ENCODE results near the gene PPP1R1A.

Gene PPP1R1A

GRCh38 chr12:54588110-54588889, at the start of gene PPP1R1A:
Gene PPP1R1A (minus strand): TSS chr12:54588659. CDS start chr12:54588488, 171 bp downstream.
- no peak for DNase-seq

- DNase-seq, result no peak
These were observed 46.3 kb upstream of the PPP1R1A start, which contains the start of gene LACRT for GRCh38 chr12:54634795-54635194. Gene LACRT (minus strand): TSS chr12:54634895. CDS start chr12:54634841, 54 bp downstream.

GRCh38 chr12:54631988-54632728, 43.7 kb upstream of the PPP1R1A start:
- DNase-seq, result no peak

GRCh38 chr12:54631551-54631950, 43.1 kb upstream of the PPP1R1A start:
- DNase-seq, result no peak

GRCh38 chr12:54629925-54630324, 41.5 kb upstream of the PPP1R1A start:
- DNase-seq, result no peak

GRCh38 chr12:54628186-54628846, 39.9 kb upstream of the PPP1R1A start:
- no peak for DNase-seq

- no peak for DNase-seq
These were observed 38.8 kb upstream of the PPP1R1A start for GRCh38 chr12:54627304-54627703.

- DNase-seq, result no peak
These were observed 37.1 kb upstream of the PPP1R1A start for GRCh38 chr12:54625598-54625997.

GRCh38 chr12:54624315-54625279, 36.1 kb upstream of the PPP1R1A start:
- DNase-seq, result no peak

GRCh38 chr12:54622463-54623183, 34.2 kb upstream of the PPP1R1A start:
- DNase-seq, result no peak

- no peak for DNase-seq
These were observed 28.6 kb upstream of the PPP1R1A start for GRCh38 chr12:54616933-54617680.

GRCh38 chr12:54612225-54612750, 23.8 kb upstream of the PPP1R1A start:
- no peak for DNase-seq

- no peak for DNase-seq
These were observed 23.3 kb upstream of the PPP1R1A start for GRCh38 chr12:54611715-54612149.

GRCh38 chr12:54608769-54609168, 20.3 kb upstream of the PPP1R1A start:
- DNase-seq, result no peak

- DNase-seq, result no peak
These were observed 19.7 kb upstream of the PPP1R1A start for GRCh38 chr12:54608156-54608555.

- DNase-seq, result no peak
These were observed 18.1 kb upstream of the PPP1R1A start for GRCh38 chr12:54606556-54606955.

- DNase-seq, result no peak
These were observed 16.9 kb upstream of the PPP1R1A start for GRCh38 chr12:54605138-54605970.

GRCh38 chr12:54604436-54604835, 16.0 kb upstream of the PPP1R1A start:
- no peak for DNase-seq

- DNase-seq, result no peak
These were observed 15.4 kb upstream of the PPP1R1A start for GRCh38 chr12:54603872-54604271.
